Stimulated activated CD8-positive, alpha-beta memory T cell treated with anti-CD3 and anti-CD28 coated beads, Interleukin-15, amount 100 ng/mL, for 24 hours (primary cell): ENCODE measurements around the gene ZNF512B.
A peak's percentile ranks its signal among the peaks of the same experiment; 100 is the strongest.
"Not testable (repeated sequence)": the region's sequence is repeated elsewhere in the genome, so short reads cannot be mapped to it uniquely, and the experiment has no call there.

Experiments used
- DNase-seq: peaks from one replicate; pipeline ENCODE4 v3.0.0-alpha.2; 2020; ENCODE audit warnings: low read depth

Gene ZNF512B

GRCh38 chr20:63969838-63970713, at the start of gene ZNF512B:
Gene ZNF512B (minus strand): TSS chr20:63969930. CDS start chr20:63967950, 1,980 bp downstream.
- no peak for DNase-seq

GRCh38 chr20:64015635-64016034, 45.9 kb upstream of the ZNF512B start:
- DNase-seq = no peak

- DNase-seq = not testable (repeated sequence)
Observed at GRCh38 chr20:64012385-64013154, 42.8 kb upstream of the ZNF512B start.

- DNase-seq = no peak
Observed at GRCh38 chr20:64011366-64011779, 41.6 kb upstream of the ZNF512B start.

GRCh38 chr20:64010711-64011237, 41.0 kb upstream of the ZNF512B start:
- DNase-seq = no peak

GRCh38 chr20:64009811-64010387, 40.2 kb upstream of the ZNF512B start:
- DNase-seq = no peak

- no peak for DNase-seq
Observed at GRCh38 chr20:64006902-64007301, 37.2 kb upstream of the ZNF512B start.

GRCh38 chr20:64006490-64006889, 36.8 kb upstream of the ZNF512B start:
- no peak for DNase-seq

GRCh38 chr20:64005394-64005793, 35.7 kb upstream of the ZNF512B start:
- no peak for DNase-seq

- DNase-seq = no peak
Observed at GRCh38 chr20:64003960-64004725, 34.4 kb upstream of the ZNF512B start.

GRCh38 chr20:64001607-64002011, 31.9 kb upstream of the ZNF512B start:
- DNase-seq = no peak

- no peak for DNase-seq
Observed at GRCh38 chr20:64000906-64001305, 31.2 kb upstream of the ZNF512B start.

GRCh38 chr20:63982937-63983336, 13.2 kb upstream of the ZNF512B start:
- DNase-seq = no peak

GRCh38 chr20:63980806-63981728, 11.3 kb upstream of the ZNF512B start, which contains the start of gene PRPF6:
Gene PRPF6 (plus strand): TSS chr20:63981132. CDS start chr20:63981246, 114 bp downstream.
- DNase-seq = peak; percentile 89

GRCh38 chr20:63980317-63980805, 10.6 kb upstream of the ZNF512B start:
- no peak for DNase-seq

GRCh38 chr20:63979557-63980316, 10.0 kb upstream of the ZNF512B start, which contains the start of gene SAMD10:
Gene SAMD10 (minus strand): TSS chr20:63979642. CDS start chr20:63979467, 175 bp downstream.
- DNase-seq = peak; percentile 50

GRCh38 chr20:63979229-63979556, 9.5 kb upstream of the ZNF512B start:
- no peak for DNase-seq

GRCh38 chr20:63978319-63979228, 8.8 kb upstream of the ZNF512B start:
- no peak for DNase-seq
